ENCODE measurements around the gene BCAT1.
A peak's percentile ranks its signal among the peaks of the same experiment; 100 is the strongest.

Gene BCAT1

GRCh38 chr12:24846689-24847088 is 102.2 kb downstream of the BCAT1 start:
- Histone ChIP-seq H3K27ac (no peak overlapping the region), H3K4me3 (no peak overlapping the region)
- no peak for DNase-seq (ENCODE audit: low spot score)
- no peak for TF ChIP-seq CTCF (IDR thresholded peaks at IDR 0.05)

- H3K27ac ChIP-seq = no peak overlapping the region
- no peak for TF ChIP-seq CTCF (IDR thresholded peaks at IDR 0.05)
- no peak overlapping the region for H3K4me3 ChIP-seq
- DNase-seq (ENCODE audit: low spot score) = no peak
Observed at GRCh38 chr12:24845615-24846014, 103.3 kb downstream of the BCAT1 start.

GRCh38 chr12:24840046-24840800 is 108.7 kb downstream of the BCAT1 start:
- TF ChIP-seq CTCF (IDR thresholded peaks at IDR 0.05) = no peak
- Histone ChIP-seq H3K27ac (no peak overlapping the region), H3K4me3 (no peak overlapping the region)
- no peak for DNase-seq (ENCODE audit: low spot score)

GRCh38 chr12:24839268-24839791 is 109.6 kb downstream of the BCAT1 start:
- DNase-seq (ENCODE audit: low spot score) = no peak
- TF ChIP-seq CTCF (IDR thresholded peaks at IDR 0.05) = no peak
- H3K4me3 ChIP-seq = no peak overlapping the region
- H3K27ac ChIP-seq = peak overlapping the region in 1 of 2 donors; percentile 65

GRCh38 chr12:24838531-24838950 is 110.4 kb downstream of the BCAT1 start:
- no peak for DNase-seq (ENCODE audit: low spot score)
- H3K4me3 ChIP-seq = peak overlapping the region; percentile 17
- TF ChIP-seq CTCF (IDR thresholded peaks at IDR 0.05) = no peak
- H3K27ac ChIP-seq = peak overlapping the region in 1 of 2 donors; percentile 65

GRCh38 chr12:24835377-24835776 is 113.5 kb downstream of the BCAT1 start:
- no peak for DNase-seq (ENCODE audit: low spot score)
- Histone ChIP-seq H3K27ac (peak overlapping the region in 1 of 2 donors; percentile 43), H3K4me3 (no peak overlapping the region)
- no peak for TF ChIP-seq CTCF (IDR thresholded peaks at IDR 0.05)

GRCh38 chr12:24833513-24833912 is 115.4 kb downstream of the BCAT1 start:
- Histone ChIP-seq H3K27ac (no peak overlapping the region), H3K4me3 (no peak overlapping the region)
- no peak for TF ChIP-seq CTCF (IDR thresholded peaks at IDR 0.05)
- no peak for DNase-seq (ENCODE audit: low spot score)
